Right ventricle myocardium superior (tissue), 1 donor: Measurements from ENCODE around the gene SLC27A5. TPM values are rescaled to one million over a fixed set of nuclear protein-coding genes. Genes with fewer than 3 reads are reported as not detected.
"Not testable (repeated sequence)": the region's sequence is repeated elsewhere in the genome, so short reads cannot be mapped to it uniquely, and the experiment has no call there.

Experiments used
- ATAC-seq: fragments of 200-7000 bp; cut with Tn5 transposase; one replicate; pipeline ENCODE4 v1.9.1; 2020; ENCODE audit warnings: mild to moderate bottlenecking; ENCODE audit not compliant: poor library complexity
- DNase-seq: peaks from one replicate; pipeline ENCODE4 v3.0.0-alpha.2; 2020
- intact Hi-C: fragments of 100-400 bp; cut with DNase I; formaldehyde crosslinking; loops from one replicate; pipeline ENCODE4 v1.11.2; 2022
- total RNA-seq: library from RNA; stranded (reverse); fragmentation: NEBNext Ultra II Directional; extraction: Animal tissue kit (Norgen Biotek cat#: 25700); gene quantifications from one replicate; pipeline ENCODE4 v1.2.1, GENCODE V29; 2021
- donor health status: DM: no; HTN: yes; CAD: no; lungs with severe emphysema.

The SLC27A5 gene
- total RNA-seq, 1 donor from 2014 or later = 3.8 TPM

GRCh38 chr19:58476498-58477015 is 35.2 kb downstream of the SLC27A5 start:
- ATAC-seq (peak; percentile 0), DNase-seq (no peak)
- intact Hi-C loops = no loop called here

GRCh38 chr19:58475714-58476497 is 35.9 kb downstream of the SLC27A5 start, which contains the start of gene ZNF446:
Gene ZNF446 (plus strand): TSS chr19:58476352. CDS start chr19:58477219, 867 bp downstream.
- DNase-seq = peak; percentile 98
- ATAC-seq = peak; percentile 95
- intact Hi-C loops = no loop called here

DNA sequence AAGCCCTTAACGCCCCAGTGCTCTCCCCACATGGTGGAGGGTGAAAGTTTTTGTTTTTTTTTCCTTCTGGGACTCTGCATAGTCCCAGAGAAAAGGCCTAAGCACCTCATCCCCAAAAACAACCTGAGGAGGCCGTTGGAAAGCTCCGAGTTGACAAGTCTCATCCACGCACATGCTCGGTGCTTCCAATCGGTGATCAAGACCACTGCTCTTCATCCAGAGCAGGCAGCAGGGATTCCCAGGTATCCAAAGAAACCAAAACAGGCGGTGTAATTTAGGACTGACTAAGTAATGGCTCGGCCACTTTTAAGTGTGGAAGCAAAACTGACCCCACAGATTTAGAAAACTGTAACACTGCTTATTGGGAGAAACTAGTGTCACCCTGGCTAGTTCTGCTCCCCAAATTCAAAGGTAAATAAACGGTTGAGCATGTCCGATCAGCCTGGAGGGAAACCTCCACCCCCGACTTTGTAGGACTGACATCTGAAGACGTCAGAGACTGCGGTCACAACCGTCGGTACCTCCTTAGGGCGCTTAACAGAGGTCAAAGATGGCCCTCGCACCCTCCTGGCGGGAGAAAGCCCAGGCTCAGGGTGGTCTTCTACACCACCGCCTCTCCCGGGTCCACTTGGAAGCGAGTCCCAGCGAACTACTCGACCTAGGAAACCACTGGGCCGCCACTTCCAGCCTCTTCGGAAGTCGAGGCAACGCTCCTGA is 36.6 kb downstream of the SLC27A5 start:
- DNase-seq = no peak
- intact Hi-C loops = no loop called here
- ATAC-seq = no peak

DNA sequence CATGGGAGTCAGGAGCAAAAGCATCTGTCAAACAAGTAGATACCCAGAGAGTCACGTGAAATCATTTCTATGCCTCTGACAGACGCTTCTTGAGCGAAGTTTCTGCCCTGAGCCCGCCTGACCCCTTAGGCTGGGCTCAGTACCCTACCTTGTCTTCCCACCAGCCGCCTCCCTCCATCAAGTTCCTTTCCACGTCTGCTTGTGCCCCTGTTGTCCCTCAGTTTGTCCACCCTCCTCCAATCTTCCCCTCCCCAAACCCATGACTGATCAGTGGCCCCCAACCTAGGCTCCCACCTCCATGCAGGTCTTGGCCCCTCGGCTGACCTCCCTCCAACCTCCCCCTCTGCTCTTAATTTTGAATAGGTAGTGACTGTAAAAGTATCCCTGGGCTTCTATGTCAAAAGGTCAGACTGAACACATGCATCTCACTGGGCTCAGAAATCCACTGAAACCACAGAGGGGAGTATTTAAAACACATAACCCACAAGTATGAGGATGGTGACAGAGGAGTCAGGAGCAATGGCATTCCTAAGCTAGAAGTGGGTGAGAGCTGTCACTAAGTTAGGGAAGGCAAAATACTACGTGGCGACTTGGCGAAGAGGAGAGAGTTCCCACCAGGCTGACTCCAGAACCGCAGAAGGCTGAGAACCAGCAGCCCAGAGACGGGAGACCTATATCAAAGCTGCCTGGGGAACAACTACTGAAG is 37.3 kb downstream of the SLC27A5 start:
- ATAC-seq (no peak), DNase-seq (no peak)
- intact Hi-C loops = no loop called here

GRCh38 chr19:58473775-58474174 is 38.0 kb downstream of the SLC27A5 start:
- intact Hi-C loops = no loop called here
- no peak for DNase-seq
- no peak for ATAC-seq

DNA sequence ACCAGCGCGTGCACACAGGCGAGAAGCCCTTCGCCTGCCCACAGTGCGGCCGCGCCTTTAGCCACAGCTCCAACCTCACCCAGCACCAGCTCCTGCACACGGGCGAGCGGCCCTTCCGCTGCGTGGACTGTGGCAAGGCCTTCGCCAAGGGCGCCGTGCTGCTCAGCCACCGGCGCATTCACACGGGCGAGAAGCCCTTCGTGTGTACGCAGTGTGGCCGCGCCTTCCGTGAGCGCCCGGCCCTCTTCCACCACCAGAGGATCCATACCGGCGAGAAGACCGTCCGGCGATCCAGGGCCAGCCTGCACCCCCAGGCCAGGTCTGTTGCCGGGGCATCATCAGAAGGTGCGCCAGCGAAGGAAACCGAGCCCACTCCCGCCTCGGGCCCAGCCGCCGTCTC is 40.1 kb downstream of the SLC27A5 start:
- no peak for ATAC-seq
- intact Hi-C loops = no loop called here
- no peak for DNase-seq

- DNase-seq, intact Hi-C loops, ATAC-seq: not testable (repeated sequence)
Observed at GRCh38 chr19:58470837-58471543, 40.8 kb downstream of the SLC27A5 start.

DNA sequence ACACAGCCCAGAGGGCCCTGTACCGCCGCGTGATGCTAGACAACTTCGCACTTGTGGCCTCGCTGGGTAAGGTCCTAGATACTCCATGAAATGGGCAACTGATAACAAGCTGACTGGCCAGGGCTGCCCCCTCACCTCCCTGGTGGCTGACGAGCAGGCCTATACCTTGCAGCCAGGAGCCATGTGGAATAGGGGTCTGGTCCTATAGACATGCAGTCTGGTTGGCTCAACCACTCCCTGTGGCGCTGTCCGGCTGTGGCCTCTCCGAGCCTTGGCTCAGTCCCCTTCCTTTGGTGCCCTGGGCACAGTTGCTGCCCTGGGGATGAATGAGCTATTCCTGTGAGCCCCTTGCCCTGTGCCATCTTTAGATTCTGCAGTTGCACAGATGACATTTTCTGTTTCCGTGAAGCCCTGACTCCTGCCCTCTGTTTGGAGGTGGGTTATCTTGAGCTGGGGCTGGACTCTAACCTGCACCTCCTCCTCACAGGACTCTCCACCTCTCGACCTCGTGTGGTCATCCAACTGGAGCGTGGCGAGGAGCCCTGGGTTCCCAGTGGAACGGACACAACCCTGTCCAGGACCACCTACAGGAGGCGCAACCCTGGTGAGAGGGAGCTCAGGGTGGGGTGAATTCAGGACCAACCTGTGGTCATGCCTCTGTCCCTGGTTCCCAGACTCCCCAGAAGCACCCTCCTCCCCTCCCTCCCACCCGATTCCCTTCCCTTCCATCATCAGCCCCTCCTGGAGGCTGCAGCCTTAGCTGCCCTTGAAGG is 42.4 kb downstream of the SLC27A5 start:
- no peak for DNase-seq
- no peak for ATAC-seq
- intact Hi-C loops = no loop called here

- intact Hi-C loops = no loop called here
- DNase-seq (no peak), ATAC-seq (no peak)
Observed at GRCh38 chr19:58468216-58468839, 43.5 kb downstream of the SLC27A5 start.

DNA sequence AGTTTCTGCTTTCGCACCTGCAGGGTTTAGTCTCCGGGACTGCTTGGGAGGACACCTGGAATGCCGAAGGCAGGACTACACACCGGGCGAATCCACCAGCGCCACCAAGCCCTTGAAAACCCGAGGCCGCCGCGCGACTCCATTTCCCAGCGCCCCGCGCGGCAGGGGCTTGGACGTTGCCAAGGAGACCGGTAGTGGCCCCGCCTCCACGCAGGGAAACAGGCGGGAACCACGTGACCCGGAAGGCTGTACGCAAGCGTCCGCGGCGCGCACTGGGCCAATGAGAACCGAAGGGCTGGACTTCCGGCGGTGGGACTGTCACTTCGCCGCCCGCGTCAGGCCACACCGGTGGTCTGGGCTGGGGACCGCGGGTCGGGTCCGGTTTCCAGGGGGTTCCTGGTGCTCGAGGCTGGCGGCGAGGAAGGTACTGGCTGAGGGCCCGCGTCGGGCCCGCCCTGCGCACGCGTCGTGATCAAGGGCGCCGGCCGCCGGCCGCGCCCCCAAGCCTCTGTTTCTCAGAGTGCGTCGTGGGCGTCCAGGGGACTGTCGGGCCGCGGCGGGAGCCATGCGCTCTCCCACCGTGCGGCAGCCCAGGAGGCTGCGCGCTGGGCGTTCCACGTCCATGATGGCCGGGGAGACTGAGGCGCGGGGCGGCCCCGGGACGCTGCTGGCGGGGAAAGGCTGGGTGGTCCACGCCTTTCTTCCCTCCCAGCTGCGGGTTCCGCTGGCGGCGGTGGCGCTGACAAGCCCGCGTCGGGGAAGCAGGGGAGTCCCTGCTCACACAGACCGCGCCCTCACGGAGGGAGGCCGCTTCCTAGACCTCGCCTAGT is 44.8 kb downstream of the SLC27A5 start, which contains the start of gene ZNF324:
TSS of gene ZNF324 (plus strand) at position 321 of the 830 bp plus-strand sequence. CDS start 2,106 bp downstream, outside the sequence.
- intact Hi-C loops = no loop called here
- ATAC-seq (peak; percentile 99), DNase-seq (peak; percentile 99)

DNA sequence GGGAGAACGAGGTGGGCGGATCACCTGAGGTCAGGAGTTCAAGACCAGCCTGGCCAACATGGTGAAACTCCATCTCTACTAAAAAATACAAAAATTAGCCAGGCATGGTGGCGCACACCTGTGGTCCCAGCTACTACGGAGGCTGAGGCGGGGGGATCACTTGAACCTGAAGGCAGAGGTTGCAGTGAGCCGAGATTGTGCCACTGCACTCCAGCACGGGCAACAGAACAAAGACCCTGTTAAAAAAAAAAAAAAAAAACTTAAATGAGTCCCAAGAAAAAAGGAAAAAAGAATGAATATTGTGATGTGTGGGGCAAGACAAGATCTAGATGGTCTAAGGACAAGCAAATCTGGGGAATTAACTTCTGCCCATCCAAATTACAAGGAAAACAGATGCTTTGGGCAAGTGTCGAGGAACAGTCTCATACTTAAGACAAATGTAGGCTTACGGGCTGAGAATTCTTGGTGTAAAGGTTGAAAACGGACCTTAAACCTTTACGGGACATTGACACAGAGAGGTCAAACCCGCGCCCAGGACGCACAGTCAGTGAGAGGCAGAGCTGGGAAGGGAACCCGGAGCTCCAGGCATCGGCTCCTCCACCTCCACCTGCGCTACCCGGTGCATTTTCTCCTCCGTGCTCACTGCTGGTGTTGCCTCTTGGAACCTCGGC is 45.6 kb downstream of the SLC27A5 start:
- DNase-seq (no peak), ATAC-seq (peak; percentile 39)
- intact Hi-C loops = no loop called here

GRCh38 chr19:58460039-58460438 is 51.8 kb downstream of the SLC27A5 start:
- ATAC-seq (no peak), DNase-seq (no peak)
- intact Hi-C loops = no loop called here

- DNase-seq (no peak), ATAC-seq (no peak)
- intact Hi-C loops = no loop called here
Observed at GRCh38 chr19:58456111-58456510, 55.7 kb downstream of the SLC27A5 start.

- DNase-seq (no peak), ATAC-seq (no peak)
Observed at GRCh38 chr19:58455306-58455705, 56.5 kb downstream of the SLC27A5 start.

DNA sequence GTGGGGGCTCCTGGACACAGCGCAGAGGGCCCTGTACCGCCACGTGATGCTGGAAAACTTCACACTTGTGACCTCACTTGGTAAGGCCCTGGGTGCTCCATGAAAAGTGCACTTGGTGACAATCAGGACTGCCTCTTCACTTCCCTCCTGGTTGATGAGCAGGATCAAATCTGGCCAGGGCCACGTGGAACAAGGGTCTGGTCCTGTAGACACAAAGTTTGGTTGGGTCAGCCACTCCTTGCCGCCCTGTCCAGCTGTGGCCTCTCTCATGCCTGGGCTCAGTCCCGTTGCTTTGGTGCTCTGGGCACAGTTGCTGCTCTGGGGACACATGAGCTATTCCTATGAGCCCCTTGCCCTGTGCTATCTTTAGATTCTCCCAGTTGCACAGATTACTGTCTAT is 58.0 kb downstream of the SLC27A5 start:
- DNase-seq (no peak), ATAC-seq (no peak)
- intact Hi-C loops = no loop called here

More at GRCh38 chr19:58455306-58455705, 56.5 kb downstream of the SLC27A5 start:
- intact Hi-C loops = no loop called here
